Measurements from ENCODE around the gene IQCH. TPM values are rescaled to one million over a fixed set of nuclear protein-coding genes. Genes with fewer than 3 reads are reported as not detected.

IQCH gene
- total and polyA plus RNA-seq, 5 donors = 0.34 to 2.1 (median 1.4) TPM

DNA sequence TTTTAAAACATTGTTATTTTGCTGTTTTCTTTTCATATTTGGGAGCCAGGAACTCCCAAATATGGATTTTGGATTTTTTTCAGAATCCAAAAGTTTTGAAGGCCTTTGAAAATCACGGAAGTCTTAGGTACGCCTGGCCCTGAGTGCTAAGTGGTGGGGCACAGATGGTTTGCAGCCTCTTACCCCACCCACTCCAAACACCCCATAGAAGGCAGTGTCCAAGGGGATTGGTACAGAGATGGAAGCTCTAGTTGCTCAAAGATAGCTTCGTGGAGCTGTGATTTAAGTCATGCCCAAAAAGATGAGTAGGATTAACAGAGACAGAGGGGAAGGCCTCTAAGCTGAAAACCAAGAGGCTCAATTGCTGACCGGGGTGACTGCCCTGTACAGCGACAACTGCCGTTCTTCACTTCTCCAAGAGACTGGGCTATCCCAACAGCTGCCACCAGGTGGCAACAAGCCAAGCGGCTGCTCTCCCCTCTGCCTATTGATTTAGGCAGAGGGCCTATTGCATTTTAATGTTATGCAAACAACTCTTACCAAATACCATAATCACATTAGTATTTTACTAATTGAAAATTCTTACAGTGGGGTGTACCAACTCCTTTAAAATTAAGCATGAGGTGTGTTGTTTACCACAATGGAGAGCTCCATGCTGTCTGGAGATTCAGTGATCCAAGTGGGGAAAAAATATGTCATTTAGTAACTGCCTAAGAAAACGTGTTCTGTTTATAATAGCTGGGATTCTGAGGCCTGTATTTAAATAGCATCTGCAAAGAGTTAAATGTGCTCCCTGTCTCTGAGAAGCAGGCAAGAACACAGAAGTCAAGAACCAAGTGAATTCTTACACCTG lies 202.3 kb downstream of the IQCH start:
- no peaks in the 10 kb centered on the region for H3K4me1 ChIP-seq (ENCODE audit: control insufficient read depth, insufficient read depth, low read length)
- ATAC-seq (peak; percentile 89 to 94), DNase-seq (peak; percentile 85 to 93 (median 91))
- no peak overlapping the region for H3K4me3 ChIP-seq (ENCODE audit: low read length)
- no peak overlapping the region for H3K27ac ChIP-seq (ENCODE audit: low read length)
- intact Hi-C loops (cut with DNase I) = loop anchor here (2.0 to 5.0 kb wide), 3 partner anchors 375 to 380 kb away; no protein-coding TSS in a partner anchor
- no peaks in the 10 kb centered on the region for H3K27me3 ChIP-seq (ENCODE audit: control insufficient read depth, insufficient read depth)
- 25% methylated on average over 8 of the region's 8 CpGs for WGBS
- H3K9me3 ChIP-seq (ENCODE audit: control insufficient read depth, low read length) = no peaks in the 10 kb centered on the region

DNA sequence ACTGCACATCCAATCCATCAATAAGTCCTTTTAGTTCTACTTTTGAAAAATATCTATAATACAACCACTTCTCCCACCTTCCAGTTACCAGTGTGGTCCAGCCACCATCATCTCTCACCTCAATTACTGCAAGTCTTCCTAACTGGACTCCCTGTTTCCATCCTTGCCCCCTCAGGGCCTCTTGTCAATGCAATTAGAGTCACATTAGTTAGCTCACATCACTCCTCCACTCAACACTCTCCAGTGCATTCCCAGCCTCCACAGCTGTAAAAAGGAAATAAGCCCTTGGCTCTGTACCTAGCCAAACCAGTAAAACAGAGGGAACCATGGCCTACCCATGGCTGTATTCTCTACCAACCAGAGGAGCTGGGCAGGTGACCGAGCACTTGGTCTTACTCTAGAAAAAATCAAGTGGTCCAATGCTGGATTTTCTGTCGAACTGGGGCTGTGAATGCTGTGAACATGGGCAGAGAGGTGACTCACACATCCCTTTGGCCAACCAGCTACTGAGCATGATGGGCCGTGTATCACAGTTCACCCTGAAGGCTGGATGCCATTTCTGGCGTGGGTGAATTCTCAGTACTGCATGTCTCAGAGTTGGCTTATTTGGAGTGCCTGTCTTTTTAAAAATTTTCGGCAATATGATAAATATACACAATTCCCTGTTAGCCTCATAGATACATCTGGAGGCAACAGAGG lies 203.9 kb downstream of the IQCH start:
- Histone ChIP-seq H3K9me3 (ENCODE audit: control insufficient read depth, low read length) (no peaks in the 10 kb centered on the region), H3K27ac (ENCODE audit: low read length) (no peak overlapping the region), H3K4me3 (ENCODE audit: low read length) (no peak overlapping the region), H3K4me1 (ENCODE audit: control insufficient read depth, insufficient read depth, low read length) (no peaks in the 10 kb centered on the region), H3K27me3 (ENCODE audit: control insufficient read depth, insufficient read depth) (no peaks in the 10 kb centered on the region)
- intact Hi-C loops (cut with DNase I) = loop anchor here in 2 of 4 donors (5.0 kb wide), 2 partner anchors 374 to 379 kb away; no protein-coding TSS in a partner anchor
- ATAC-seq = no peak
- DNase-seq = no peak
- 85% methylated on average over 5 of the region's 5 CpGs for WGBS

DNA sequence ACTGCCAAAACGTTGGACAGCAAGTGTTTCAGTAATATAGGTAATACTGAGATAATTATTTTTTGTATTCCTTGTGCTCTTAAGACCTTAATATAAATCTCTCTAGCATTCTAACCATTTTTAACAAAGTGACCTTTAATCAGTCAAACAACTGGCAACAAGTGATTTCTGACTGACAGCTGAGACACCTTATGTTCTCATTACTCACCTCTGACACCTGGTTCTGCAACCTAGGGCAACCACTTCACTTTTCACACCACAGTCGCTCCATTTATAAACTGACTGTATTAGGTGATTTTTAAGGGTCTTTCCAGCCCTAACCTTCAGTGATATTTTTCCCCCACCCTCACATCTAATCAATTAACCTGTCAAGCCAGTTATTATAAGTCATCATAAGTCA lies 205.9 kb downstream of the IQCH start:
- DNase-seq = no peak

DNA sequence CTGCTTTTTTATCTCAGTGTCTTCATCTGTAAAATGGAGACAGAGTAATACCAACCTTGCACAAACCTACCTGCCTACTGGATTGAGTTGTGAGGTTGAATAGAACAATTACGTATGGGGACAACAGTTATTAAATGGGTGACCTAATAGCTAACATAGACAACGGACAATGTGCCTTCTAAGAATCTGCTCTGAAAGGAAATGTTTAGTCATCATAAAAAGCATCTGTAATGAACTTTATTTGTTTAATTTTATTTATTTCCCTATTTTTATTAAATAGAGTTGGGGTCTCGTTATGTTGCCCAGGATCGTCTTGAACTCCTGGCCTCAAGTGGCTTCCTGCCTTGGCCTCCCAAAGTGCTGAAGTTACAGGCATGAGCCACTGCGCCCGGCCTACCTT lies 207.1 kb downstream of the IQCH start:
- DNase-seq = no peak
- no peaks in the 10 kb centered on the region for H3K9me3 ChIP-seq (ENCODE audit: control insufficient read depth, low read length)
- intact Hi-C loops (cut with DNase I) = no loop called here
- H3K4me1 ChIP-seq (ENCODE audit: control insufficient read depth, insufficient read depth, low read length) = no peaks in the 10 kb centered on the region
- no peak overlapping the region for H3K27ac ChIP-seq (ENCODE audit: low read length)
- no peak overlapping the region for H3K4me3 ChIP-seq (ENCODE audit: low read length)
- no peaks in the 10 kb centered on the region for H3K27me3 ChIP-seq (ENCODE audit: control insufficient read depth, insufficient read depth)
- 95% methylated on average over 6 of the region's 6 CpGs for WGBS
- ATAC-seq = no peak

More for the DNA sequence above, 205.9 kb downstream of the IQCH start:
- Histone ChIP-seq H3K9me3 (ENCODE audit: control insufficient read depth, low read length) (no peaks in the 10 kb centered on the region), H3K4me3 (ENCODE audit: low read length) (no peak overlapping the region), H3K27ac (ENCODE audit: low read length) (no peak overlapping the region), H3K27me3 (ENCODE audit: control insufficient read depth, insufficient read depth) (no peaks in the 10 kb centered on the region), H3K4me1 (ENCODE audit: control insufficient read depth, insufficient read depth, low read length) (no peaks in the 10 kb centered on the region)
- WGBS = 73% methylated on average over 2 of the region's 2 CpGs
- no peak for ATAC-seq
- intact Hi-C loops (cut with DNase I) = no loop called here

DNA sequence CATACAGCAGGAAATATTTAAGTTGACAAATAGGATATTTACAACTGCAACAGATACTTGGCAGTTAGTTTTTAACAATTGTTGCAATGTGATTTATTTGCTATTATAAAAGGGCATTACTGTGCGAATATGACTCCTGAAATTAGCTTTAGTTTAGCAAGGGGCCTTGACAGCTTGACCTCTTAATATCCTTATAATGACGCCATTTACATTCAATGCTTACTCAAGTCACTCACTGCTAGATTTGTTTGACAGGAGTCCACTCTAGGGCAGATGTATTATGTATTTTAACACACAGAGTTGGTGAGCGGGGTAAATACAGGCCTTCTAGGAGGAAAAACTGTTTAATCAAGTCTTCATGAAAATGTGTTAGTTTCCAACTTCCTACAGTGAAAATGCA lies 208.3 kb downstream of the IQCH start:
- no peak for ATAC-seq
- Histone ChIP-seq H3K9me3 (ENCODE audit: control insufficient read depth, low read length) (no peaks in the 10 kb centered on the region), H3K4me1 (ENCODE audit: control insufficient read depth, insufficient read depth, low read length) (no peaks in the 10 kb centered on the region), H3K27ac (ENCODE audit: low read length) (no peak overlapping the region), H3K4me3 (ENCODE audit: low read length) (no peak overlapping the region), H3K27me3 (ENCODE audit: control insufficient read depth, insufficient read depth) (no peaks in the 10 kb centered on the region)
- intact Hi-C loops (cut with DNase I) = no loop called here
- DNase-seq = no peak
- 93% methylated on average over 3 of the region's 3 CpGs for WGBS

DNA sequence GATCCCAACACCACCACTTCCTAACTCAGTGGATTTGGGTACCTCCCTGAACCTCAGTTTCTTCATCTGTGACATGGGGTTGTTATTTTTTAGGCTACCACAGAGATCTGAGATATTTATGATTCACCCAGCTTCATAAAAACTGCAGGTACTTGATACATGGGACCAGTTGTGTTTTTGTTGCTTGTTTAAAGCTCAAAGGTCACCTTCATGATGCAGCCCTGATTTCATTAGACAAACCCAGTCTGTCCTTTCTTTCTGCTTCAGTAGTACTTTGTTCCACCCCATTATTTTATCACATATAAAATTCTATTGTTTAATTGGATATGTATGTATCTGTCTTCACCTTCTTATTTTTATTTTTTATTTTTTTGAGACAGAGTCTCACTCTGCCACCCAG lies 208.9 kb downstream of the IQCH start:
- intact Hi-C loops (cut with DNase I) = no loop called here
- H3K27me3 ChIP-seq (ENCODE audit: control insufficient read depth, insufficient read depth) = no peaks in the 10 kb centered on the region
- no peaks in the 10 kb centered on the region for H3K4me1 ChIP-seq (ENCODE audit: control insufficient read depth, insufficient read depth, low read length)
- DNase-seq = no peak
- no peak for ATAC-seq
- no peaks in the 10 kb centered on the region for H3K9me3 ChIP-seq (ENCODE audit: control insufficient read depth, low read length)
- H3K27ac ChIP-seq (ENCODE audit: low read length) = no peak overlapping the region
- no peak overlapping the region for H3K4me3 ChIP-seq (ENCODE audit: low read length)

DNA sequence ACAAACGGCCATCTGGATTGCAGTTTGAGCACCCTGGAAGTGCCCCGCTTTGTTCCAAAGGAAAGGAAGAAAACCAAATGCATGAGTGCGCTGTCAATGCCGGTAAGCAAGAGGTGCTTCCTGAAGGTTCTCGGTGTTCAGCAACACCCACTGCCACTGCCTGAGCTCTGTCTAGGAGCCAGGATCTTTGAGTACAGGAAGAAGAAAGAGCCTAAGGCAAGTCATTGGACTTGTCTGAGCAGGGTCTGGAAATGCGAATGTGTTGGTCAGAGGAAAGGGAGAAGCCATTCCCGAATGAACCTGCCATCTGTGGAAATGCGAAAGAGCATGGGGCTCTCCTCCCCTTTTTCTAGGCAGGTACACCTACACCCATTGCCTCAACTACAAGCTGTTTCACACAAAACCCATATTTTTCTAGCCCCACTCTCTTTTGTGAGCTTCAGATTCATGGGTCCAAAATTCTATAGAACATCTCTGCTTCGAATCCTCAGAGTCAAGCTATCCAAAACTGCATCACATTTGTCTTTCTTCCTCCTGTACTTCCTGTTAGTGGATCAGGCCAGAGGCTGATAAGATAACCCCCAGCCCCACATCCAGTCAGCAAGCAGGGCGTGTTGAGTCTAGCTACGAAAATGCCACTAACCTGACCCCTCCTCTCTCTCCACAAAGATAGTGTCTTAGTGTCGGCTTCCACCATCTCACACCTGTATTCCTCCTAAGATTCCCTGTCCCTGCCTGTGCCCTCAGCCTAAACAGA lies 210.8 kb downstream of the IQCH start:
- WGBS = 91% methylated on average over 12 of the region's 12 CpGs
- intact Hi-C loops (cut with DNase I) = no loop called here
- no peak for ATAC-seq
- no peak for DNase-seq
- Histone ChIP-seq H3K4me3 (ENCODE audit: low read length) (no peak overlapping the region), H3K9me3 (ENCODE audit: control insufficient read depth, low read length) (no peaks in the 10 kb centered on the region), H3K4me1 (ENCODE audit: control insufficient read depth, insufficient read depth, low read length) (no peaks in the 10 kb centered on the region), H3K27ac (ENCODE audit: low read length) (no peak overlapping the region), H3K27me3 (ENCODE audit: control insufficient read depth, insufficient read depth) (no peaks in the 10 kb centered on the region)

DNA sequence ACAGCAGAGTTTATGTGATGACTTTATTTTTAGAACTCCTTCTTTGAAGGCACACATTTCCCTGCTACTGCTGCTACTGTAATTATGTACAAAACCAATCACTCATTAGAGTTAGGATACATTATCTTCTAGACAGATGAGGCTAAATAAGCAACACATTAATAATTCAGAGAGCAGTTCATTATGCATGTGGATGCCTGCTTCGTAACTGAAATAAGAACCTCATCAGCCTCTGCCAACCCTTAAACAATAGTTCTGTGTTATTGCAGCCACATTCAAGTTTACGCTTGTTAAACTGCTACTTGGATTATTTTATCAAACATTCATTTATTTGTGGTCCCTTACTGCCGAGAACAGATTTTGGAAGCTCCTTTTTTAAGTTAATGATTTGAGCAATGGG lies 213.8 kb downstream of the IQCH start:
- H3K4me3 ChIP-seq (ENCODE audit: low read length) = no peak overlapping the region
- intact Hi-C loops (cut with DNase I) = no loop called here
- no peak for DNase-seq
- H3K9me3 ChIP-seq (ENCODE audit: control insufficient read depth, low read length) = no peaks in the 10 kb centered on the region
- no peak for ATAC-seq
- H3K27me3 ChIP-seq (ENCODE audit: control insufficient read depth, insufficient read depth) = no peaks in the 10 kb centered on the region
- WGBS = 79% methylated on average over 3 of the region's 3 CpGs
- H3K4me1 ChIP-seq (ENCODE audit: control insufficient read depth, insufficient read depth, low read length) = no peaks in the 10 kb centered on the region
- H3K27ac ChIP-seq (ENCODE audit: low read length) = no peak overlapping the region

DNA sequence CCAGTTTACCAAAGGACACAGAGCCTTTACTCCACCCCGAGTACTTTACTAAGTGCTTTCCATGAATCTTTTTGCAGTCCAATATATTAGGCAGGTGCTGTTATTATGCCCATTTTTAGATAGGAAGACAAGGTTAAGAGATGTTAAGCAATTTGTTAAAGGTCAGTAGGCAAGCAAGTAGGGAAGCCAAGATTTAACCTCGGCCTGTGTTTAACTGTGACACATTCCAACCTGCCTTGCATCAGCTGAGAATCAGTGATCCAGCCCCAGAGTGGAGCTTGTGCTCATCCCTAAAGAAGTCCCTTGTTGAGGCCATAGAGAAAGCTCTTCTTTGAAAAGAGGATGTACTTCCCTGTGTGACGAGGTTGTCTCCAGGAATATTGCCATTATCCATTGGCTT lies 215.1 kb downstream of the IQCH start:
- no peak for DNase-seq
- Histone ChIP-seq H3K27ac (ENCODE audit: low read length) (no peak overlapping the region), H3K27me3 (ENCODE audit: control insufficient read depth, insufficient read depth) (no peaks in the 10 kb centered on the region), H3K9me3 (ENCODE audit: control insufficient read depth, low read length) (no peaks in the 10 kb centered on the region), H3K4me1 (ENCODE audit: control insufficient read depth, insufficient read depth, low read length) (no peaks in the 10 kb centered on the region), H3K4me3 (ENCODE audit: low read length) (no peak overlapping the region)
- ATAC-seq = no peak
- WGBS = 76% methylated on average over 3 of the region's 3 CpGs
- intact Hi-C loops (cut with DNase I) = no loop called here

DNA sequence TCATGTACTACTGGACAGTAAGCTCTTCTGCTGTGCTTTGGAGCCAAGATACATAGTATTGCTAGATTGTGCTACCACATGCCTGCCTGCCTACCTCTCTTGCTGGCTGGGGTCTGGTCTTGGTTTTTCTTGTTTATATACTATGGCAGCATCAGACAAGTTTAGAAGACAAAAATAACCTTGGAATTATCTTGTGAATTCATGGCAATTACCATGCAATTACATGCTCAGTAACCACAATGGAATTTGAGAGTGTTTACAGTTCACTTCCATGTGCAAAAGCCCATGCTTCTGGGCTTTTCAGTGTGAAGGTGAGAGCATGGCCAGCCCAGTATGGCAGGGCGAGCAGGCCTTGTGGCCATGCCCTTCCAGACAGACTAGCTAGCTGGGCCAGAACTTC lies 218.4 kb downstream of the IQCH start:
- ATAC-seq (no peak), DNase-seq (no peak)
- H3K27ac ChIP-seq (ENCODE audit: low read length) = no peak overlapping the region
- no peaks in the 10 kb centered on the region for H3K9me3 ChIP-seq (ENCODE audit: control insufficient read depth, low read length)
- no peaks in the 10 kb centered on the region for H3K4me1 ChIP-seq (ENCODE audit: control insufficient read depth, insufficient read depth, low read length)
- intact Hi-C loops (cut with DNase I) = no loop called here
- 100% methylated on average over 1 of the region's 1 CpG for WGBS
- no peaks in the 10 kb centered on the region for H3K27me3 ChIP-seq (ENCODE audit: control insufficient read depth, insufficient read depth)
- no peak overlapping the region for H3K4me3 ChIP-seq (ENCODE audit: low read length)

Data from right cardiac atrium (tissue), 5 donors.